ENCODE measurements around the gene JAZF1. TPM values are rescaled to one million over a fixed set of nuclear protein-coding genes. Genes with fewer than 3 reads are reported as not detected.

The JAZF1 gene
- total RNA-seq = 6.1 and 9.8 TPM in 2 replicates
- 11.3 and 12.3 TPM in 2 replicates for polyA plus RNA-seq

- DNase-seq (ENCODE audit: low read depth in 1 of 2, low spot score in 1 of 2) = peak; percentile 67 to 88
- Histone ChIP-seq H3K27me3 (peaks cover 4% of the 10 kb centered on the region), H3K4me3 (peak within 1 kb of the TSS; percentile 71), H3K9me3 (ENCODE audit: low read depth) (no peaks in the 10 kb centered on the region), H3K27ac (no peak within 1 kb of the TSS), H3K36me3 (no peaks in the 10 kb centered on the region), H3K4me1 (ENCODE audit: low read depth) (peaks cover 30% of the 10 kb centered on the region)
- no peak for TF ChIP-seq CTCF (IDR thresholded peaks at IDR 0.05; ENCODE audit: low read depth, low read length)
These were observed at the start of gene JAZF1 for GRCh38 chr7:28180364-28181147. Gene JAZF1, minus strand, starts transcription at chr7:28180795.

GRCh38 chr7:28230261-28230660 lies 49.7 kb upstream of the JAZF1 start:
- Histone ChIP-seq H3K27ac (no peak overlapping the region), H3K27me3 (no peaks in the 10 kb centered on the region), H3K36me3 (no peaks in the 10 kb centered on the region), H3K9me3 (ENCODE audit: low read depth) (no peaks in the 10 kb centered on the region), H3K4me3 (no peak overlapping the region), H3K4me1 (ENCODE audit: low read depth) (peaks cover 12% of the 10 kb centered on the region)
- peak in 1 of 2 donors; percentile 14 for DNase-seq (ENCODE audit: low read depth in 1 of 2, low spot score in 1 of 2)
- TF ChIP-seq CTCF (IDR thresholded peaks at IDR 0.05; ENCODE audit: low read depth, low read length) = no peak

- peak in 1 of 2 donors; percentile 7 for DNase-seq (ENCODE audit: low read depth in 1 of 2, low spot score in 1 of 2)
- H3K27me3 ChIP-seq = no peaks in the 10 kb centered on the region
- H3K27ac ChIP-seq = no peak overlapping the region
- peaks cover 15% of the 10 kb centered on the region for H3K4me1 ChIP-seq (ENCODE audit: low read depth)
- H3K4me3 ChIP-seq = no peak overlapping the region
- H3K36me3 ChIP-seq = no peaks in the 10 kb centered on the region
- TF ChIP-seq CTCF (IDR thresholded peaks at IDR 0.05; ENCODE audit: low read depth, low read length) = no peak
- no peaks in the 10 kb centered on the region for H3K9me3 ChIP-seq (ENCODE audit: low read depth)
These were observed 47.8 kb upstream of the JAZF1 start for GRCh38 chr7:28228396-28228795.

GRCh38 chr7:28226003-28226402 lies 45.4 kb upstream of the JAZF1 start:
- Histone ChIP-seq H3K9me3 (ENCODE audit: low read depth) (no peaks in the 10 kb centered on the region), H3K27me3 (no peaks in the 10 kb centered on the region), H3K4me1 (ENCODE audit: low read depth) (peaks cover 15% of the 10 kb centered on the region), H3K4me3 (no peak overlapping the region), H3K36me3 (no peaks in the 10 kb centered on the region), H3K27ac (no peak overlapping the region)
- no peak for TF ChIP-seq CTCF (IDR thresholded peaks at IDR 0.05; ENCODE audit: low read depth, low read length)
- no peak for DNase-seq (ENCODE audit: low read depth in 1 of 2, low spot score in 1 of 2)

GRCh38 chr7:28225576-28225975 lies 45.0 kb upstream of the JAZF1 start:
- H3K4me1 ChIP-seq (ENCODE audit: low read depth) = peaks cover 15% of the 10 kb centered on the region
- no peak overlapping the region for H3K27ac ChIP-seq
- DNase-seq (ENCODE audit: low read depth in 1 of 2, low spot score in 1 of 2) = no peak
- no peak overlapping the region for H3K4me3 ChIP-seq
- no peaks in the 10 kb centered on the region for H3K27me3 ChIP-seq
- no peaks in the 10 kb centered on the region for H3K36me3 ChIP-seq
- no peak for TF ChIP-seq CTCF (IDR thresholded peaks at IDR 0.05; ENCODE audit: low read depth, low read length)
- no peaks in the 10 kb centered on the region for H3K9me3 ChIP-seq (ENCODE audit: low read depth)

All from cardiac muscle cell (in vitro differentiated cells and primary cell).